GM18951 (cell line): ENCODE measurements around the gene SCUBE2.
"Not testable (repeated sequence)": the region's sequence is repeated elsewhere in the genome, so short reads cannot be mapped to it uniquely, and the experiment has no call there.

Source experiments
- POLR2A ChIP-seq: IDR thresholded peaks from 4 replicates; pipeline ENCODE4 v1.6.1; 2011; ENCODE audit warnings: mild to moderate bottlenecking; ENCODE audit not compliant: insufficient read length, insufficient read depth; ENCODE audit errors: extremely low read depth
- in situ Hi-C: fragments of 300-500 bp; cut with MboI; formaldehyde crosslinking; loops from one replicate; pipeline ENCODE4 v1.12.0; 2022; ENCODE audit warnings: low sequenced_read_pairs, mixed read lengths, inconsistent platforms; ENCODE audit not compliant: unreplicated experiment

The SCUBE2 gene

GRCh38 chr11:8987446-8987845 lies 104.0 kb downstream of the SCUBE2 start:
- in situ Hi-C loops, result no loop called here
- no peak for TF ChIP-seq POLR2A

- in situ Hi-C loops, result not testable (repeated sequence)
Measured at GRCh38 chr11:8986772-8987171, 104.6 kb downstream of the SCUBE2 start.

GRCh38 chr11:8985462-8985861 lies 105.9 kb downstream of the SCUBE2 start:
- TF ChIP-seq POLR2A, result no peak
- in situ Hi-C loops, result no loop called here

GRCh38 chr11:8983552-8983951 lies 107.8 kb downstream of the SCUBE2 start:
- in situ Hi-C loops, result no loop called here
- no peak for TF ChIP-seq POLR2A

GRCh38 chr11:8980485-8980884 lies 110.9 kb downstream of the SCUBE2 start:
- TF ChIP-seq POLR2A, result no peak
- in situ Hi-C loops, result no loop called here

GRCh38 chr11:8979365-8979764 lies 112.0 kb downstream of the SCUBE2 start:
- in situ Hi-C loops, result not testable (repeated sequence)

GRCh38 chr11:8973121-8973520 lies 118.3 kb downstream of the SCUBE2 start:
- in situ Hi-C loops, result no loop called here

GRCh38 chr11:8971924-8972316 lies 119.5 kb downstream of the SCUBE2 start:
- in situ Hi-C loops, result no loop called here
- TF ChIP-seq POLR2A, result no peak

More at GRCh38 chr11:8973121-8973520, 118.3 kb downstream of the SCUBE2 start:
- no peak for TF ChIP-seq POLR2A

GRCh38 chr11:8971196-8971923 lies 120.0 kb downstream of the SCUBE2 start:
- in situ Hi-C loops, result no loop called here
- no peak for TF ChIP-seq POLR2A
